ENCODE data around the gene COL4A6.
"Not testable (repeated sequence)": the region's sequence is repeated elsewhere in the genome, so short reads cannot be mapped to it uniquely, and the experiment has no call there.

The COL4A6 gene

DNA sequence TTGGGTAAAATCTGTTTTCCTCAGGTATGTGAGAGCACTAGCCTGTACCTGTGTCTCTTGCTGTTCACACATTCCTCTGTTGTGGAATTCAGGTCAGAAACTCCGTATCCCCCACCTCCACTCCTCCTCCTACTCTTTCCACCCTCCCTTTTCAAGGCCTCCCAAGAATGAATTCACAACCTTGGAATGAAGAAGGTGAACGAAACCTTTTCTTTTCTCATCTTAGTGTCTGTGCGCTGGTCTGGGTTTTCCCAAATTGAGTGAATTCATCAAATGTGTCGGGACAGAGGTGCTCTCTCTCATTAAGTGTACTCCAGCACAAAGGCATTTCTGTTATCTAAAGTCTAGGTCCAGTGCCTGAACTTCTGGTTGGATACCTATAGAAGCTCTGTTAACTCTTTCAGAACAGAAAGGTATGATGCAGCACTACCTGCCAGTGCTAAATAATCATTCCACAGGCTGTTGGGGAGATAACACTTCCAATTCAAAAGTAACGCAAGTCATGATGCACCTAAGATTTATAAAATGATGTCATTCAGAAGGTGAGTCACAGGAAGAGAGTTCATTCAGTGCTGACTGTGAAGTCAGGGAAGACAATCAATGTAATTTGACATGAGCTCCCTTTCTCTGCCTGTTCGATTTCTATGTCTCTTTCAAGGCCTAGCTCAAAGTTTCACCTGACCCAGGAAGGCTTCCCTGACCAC is 41.9 kb downstream of the COL4A6 start:
- ATAC-seq (replicated peaks; ENCODE audit: extremely low read depth, poor library complexity, severe bottlenecking): no peak

DNA sequence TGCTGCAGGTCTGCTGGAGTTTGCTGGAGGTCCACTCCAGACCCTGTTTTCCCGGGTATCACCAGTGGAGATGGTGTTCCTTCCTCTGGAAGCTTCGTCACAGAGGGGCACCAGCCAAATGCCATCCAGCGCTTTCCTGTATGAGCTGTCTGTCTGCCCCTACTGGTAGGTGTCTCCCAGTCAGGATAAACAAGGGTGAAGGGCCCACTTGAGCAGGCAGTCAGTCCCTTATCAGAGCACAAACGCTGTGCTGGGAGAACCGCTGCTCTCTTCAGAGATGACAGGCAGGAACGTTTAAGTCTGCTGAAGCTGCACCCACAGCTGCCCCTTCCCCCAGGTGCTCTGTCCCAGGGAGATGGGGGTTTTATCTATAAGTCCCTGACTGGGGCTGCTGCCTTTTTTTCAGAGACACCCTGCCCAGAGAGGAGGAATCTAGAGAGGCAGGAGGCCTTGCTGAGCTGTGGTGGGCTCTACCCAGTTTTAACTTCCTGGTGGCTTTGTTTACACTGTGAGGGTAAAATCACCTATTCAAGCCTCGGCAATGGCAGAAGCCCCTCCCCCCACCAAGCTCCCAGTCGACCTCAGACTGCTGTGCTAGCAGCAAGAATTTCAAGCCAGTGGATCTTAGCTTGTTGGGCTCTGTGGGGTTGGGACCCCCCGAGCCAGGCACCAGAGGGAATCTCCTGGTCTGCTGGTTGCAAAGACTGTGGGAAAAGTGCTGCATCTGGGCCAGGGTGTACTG is 47.1 kb downstream of the COL4A6 start:
- H3K9me3 Mint-ChIP-seq; H3K36me3 Mint-ChIP-seq (ENCODE audit: insufficient read depth); ATAC-seq (replicated peaks; ENCODE audit: extremely low read depth, poor library complexity, severe bottlenecking); DNase-seq (ENCODE audit: low spot score in 2 of 2); H3K4me3 Mint-ChIP-seq; H3K27ac Mint-ChIP-seq (ENCODE audit: low read depth); H3K27me3 Mint-ChIP-seq; H3K4me1 Mint-ChIP-seq: not testable (repeated sequence)

More for the DNA sequence above, 41.9 kb downstream of the COL4A6 start:
- no peak overlapping the region for H3K27ac Mint-ChIP-seq (ENCODE audit: low read depth)
- no peaks in the 10 kb centered on the region for H3K9me3 Mint-ChIP-seq
- DNase-seq (ENCODE audit: low spot score in 2 of 2): no peak
- H3K4me1 Mint-ChIP-seq: no peaks in the 10 kb centered on the region
- no peaks in the 10 kb centered on the region for H3K27me3 Mint-ChIP-seq
- H3K4me3 Mint-ChIP-seq: no peak overlapping the region
- no peaks in the 10 kb centered on the region for H3K36me3 Mint-ChIP-seq (ENCODE audit: insufficient read depth)

DNA sequence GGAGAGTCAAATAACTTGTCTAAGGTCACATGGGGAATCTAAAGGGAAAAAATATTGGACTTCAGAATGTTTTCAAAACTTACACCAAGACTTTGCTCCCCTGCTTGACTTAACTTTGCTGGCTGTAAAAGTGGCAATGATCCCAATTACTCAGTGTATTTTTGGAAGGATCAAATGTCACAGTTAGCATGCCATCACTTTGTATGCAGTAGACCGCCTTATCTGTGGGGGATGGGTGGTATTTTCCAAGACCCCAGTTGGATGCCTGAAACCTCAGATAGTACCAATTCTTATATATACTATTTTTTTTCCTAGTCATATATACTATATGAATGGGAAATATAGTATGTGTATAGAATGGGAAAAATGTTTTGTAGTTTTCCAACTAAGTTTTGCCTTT is 53.4 kb downstream of the COL4A6 start:
- no peak for ATAC-seq (replicated peaks; ENCODE audit: extremely low read depth, poor library complexity, severe bottlenecking)
- Mint-ChIP-seq H3K36me3 (ENCODE audit: insufficient read depth) (no peaks in the 10 kb centered on the region), H3K9me3 (no peaks in the 10 kb centered on the region), H3K4me3 (no peak overlapping the region), H3K27me3 (no peaks in the 10 kb centered on the region), H3K27ac (ENCODE audit: low read depth) (no peak overlapping the region), H3K4me1 (no peaks in the 10 kb centered on the region)
- DNase-seq (ENCODE audit: low spot score in 2 of 2): no peak

DNA sequence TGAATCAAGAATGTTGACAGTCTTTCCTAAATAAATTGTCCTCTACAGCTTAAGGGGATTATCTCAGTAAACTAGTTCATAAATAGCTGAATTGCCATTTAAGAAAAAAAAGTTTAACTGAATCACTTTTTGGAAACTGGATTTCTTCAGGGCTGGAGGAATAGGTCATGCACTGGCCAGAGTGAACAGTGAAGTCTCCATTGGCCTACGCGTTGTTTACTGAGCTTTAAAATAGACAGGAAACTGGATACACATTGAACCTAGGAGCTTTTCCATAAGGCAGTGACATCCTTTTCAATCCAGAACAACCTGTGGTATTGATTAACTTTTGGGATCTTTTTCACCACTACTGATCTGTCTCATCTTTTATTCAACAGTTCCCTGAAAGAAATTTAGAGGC is 58.0 kb downstream of the COL4A6 start:
- DNase-seq (ENCODE audit: low spot score in 2 of 2) (no peak), ATAC-seq (replicated peaks; ENCODE audit: extremely low read depth, poor library complexity, severe bottlenecking) (no peak)
- Mint-ChIP-seq H3K4me3 (no peak overlapping the region), H3K27ac (ENCODE audit: low read depth) (no peak overlapping the region), H3K27me3 (no peaks in the 10 kb centered on the region), H3K36me3 (ENCODE audit: insufficient read depth) (no peaks in the 10 kb centered on the region), H3K4me1 (no peaks in the 10 kb centered on the region), H3K9me3 (no peaks in the 10 kb centered on the region)

DNA sequence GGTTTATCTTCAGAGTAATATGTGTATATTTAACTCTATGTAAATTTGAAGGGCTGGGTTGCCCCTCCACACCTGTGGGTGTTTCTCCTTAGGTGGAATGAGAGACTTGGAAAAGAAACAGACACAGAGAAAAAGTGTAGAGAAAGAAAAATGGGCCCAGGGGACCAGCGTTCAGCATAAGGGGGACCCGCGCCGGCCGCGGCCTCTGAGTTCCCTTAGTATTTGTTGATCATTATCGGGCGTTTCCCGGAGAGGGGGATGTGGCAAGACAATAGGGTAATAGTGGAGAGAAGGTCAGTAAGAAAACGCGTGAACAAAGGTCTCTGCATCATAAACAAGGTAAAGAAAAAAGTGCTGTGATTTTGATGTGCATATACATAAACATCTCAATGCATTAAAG is 61.4 kb downstream of the COL4A6 start:
- H3K27me3 Mint-ChIP-seq; H3K4me1 Mint-ChIP-seq; H3K4me3 Mint-ChIP-seq; H3K27ac Mint-ChIP-seq (ENCODE audit: low read depth); DNase-seq (ENCODE audit: low spot score in 2 of 2); H3K36me3 Mint-ChIP-seq (ENCODE audit: insufficient read depth); ATAC-seq (replicated peaks; ENCODE audit: extremely low read depth, poor library complexity, severe bottlenecking); H3K9me3 Mint-ChIP-seq: not testable (repeated sequence)

DNA sequence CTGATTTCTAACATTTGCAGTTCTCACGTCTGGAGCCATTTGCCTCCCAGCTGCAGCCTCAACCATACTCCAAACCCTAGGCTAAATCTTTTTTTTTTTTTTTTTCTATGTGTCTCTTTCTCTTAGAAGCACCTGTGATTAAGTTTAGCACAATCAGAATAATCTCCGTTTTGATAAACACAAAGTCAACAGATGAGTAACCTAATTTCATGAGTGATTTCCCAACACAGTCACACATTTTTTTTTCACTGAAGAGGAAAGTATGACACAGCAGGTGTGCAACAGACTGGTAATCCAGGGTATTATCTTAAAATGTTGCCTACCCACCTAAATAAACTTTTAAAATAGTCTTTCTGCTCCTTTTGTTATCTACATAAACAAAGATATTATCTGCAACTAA is 62.6 kb downstream of the COL4A6 start:
- not testable (repeated sequence) for DNase-seq (ENCODE audit: low spot score in 2 of 2); H3K36me3 Mint-ChIP-seq (ENCODE audit: insufficient read depth); H3K9me3 Mint-ChIP-seq; H3K27me3 Mint-ChIP-seq; H3K4me1 Mint-ChIP-seq; H3K4me3 Mint-ChIP-seq; ATAC-seq (replicated peaks; ENCODE audit: extremely low read depth, poor library complexity, severe bottlenecking); H3K27ac Mint-ChIP-seq (ENCODE audit: low read depth)

DNA sequence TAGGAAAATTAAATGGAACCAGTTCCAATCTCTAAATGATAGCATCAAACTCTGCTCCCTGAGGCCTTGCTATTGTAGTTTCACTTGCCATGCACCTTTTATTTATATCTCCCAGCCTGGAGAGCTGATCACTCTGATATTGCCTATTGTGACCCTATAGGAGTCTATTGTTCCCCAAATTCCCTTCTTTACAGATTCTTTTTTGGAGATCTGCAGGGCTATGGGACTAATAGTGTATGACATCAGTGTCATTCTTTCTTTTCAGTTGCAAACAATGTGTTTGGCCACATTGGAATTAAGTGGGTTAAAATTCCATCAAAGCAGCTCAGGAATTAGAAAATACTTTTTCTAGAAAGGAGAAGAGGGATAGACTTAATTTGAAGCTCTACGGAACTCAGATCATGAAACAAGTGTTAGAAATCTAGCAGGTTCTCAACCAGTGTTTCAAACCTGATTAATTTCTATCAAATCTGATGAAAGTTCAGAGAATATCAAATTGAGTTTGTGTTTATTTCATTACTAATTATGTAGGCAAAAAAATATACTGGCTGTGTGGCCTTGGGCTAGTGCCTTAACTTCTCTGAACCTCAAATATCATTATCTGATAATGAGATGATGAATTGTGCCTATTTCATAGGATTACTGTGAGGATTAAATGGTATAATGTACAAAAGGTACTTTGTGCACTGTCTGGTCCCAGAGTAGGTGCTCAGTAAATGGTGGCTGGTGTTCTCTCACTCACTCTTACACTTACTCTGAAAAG is 71.4 kb downstream of the COL4A6 start:
- Mint-ChIP-seq H3K9me3 (peaks cover 5% of the 10 kb centered on the region), H3K4me1 (no peaks in the 10 kb centered on the region), H3K4me3 (no peak overlapping the region), H3K36me3 (ENCODE audit: insufficient read depth) (no peaks in the 10 kb centered on the region), H3K27ac (ENCODE audit: low read depth) (no peak overlapping the region), H3K27me3 (no peaks in the 10 kb centered on the region)
- DNase-seq (ENCODE audit: low spot score in 2 of 2) (no peak), ATAC-seq (replicated peaks; ENCODE audit: extremely low read depth, poor library complexity, severe bottlenecking) (no peak)

DNA sequence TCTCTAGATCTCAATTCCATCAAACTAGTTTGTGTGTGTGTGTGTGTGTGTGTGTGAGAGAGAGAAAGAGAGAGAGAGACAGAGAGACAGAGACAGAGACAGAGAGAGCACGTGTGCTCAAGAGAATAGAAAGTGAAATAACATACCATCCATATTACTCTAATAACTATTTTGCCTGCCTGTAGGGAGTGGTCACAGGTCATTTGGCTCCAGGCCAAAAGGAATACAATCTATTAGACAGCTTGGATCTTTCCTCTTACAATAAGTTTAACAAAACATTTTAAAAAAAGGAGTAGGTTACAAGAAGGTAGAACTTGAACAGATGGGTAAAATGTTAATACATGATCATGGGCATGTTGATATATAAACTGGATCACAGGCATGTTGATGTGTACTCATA is 76.2 kb downstream of the COL4A6 start:
- Mint-ChIP-seq H3K4me1 (no peaks in the 10 kb centered on the region), H3K4me3 (no peak overlapping the region), H3K27ac (ENCODE audit: low read depth) (no peak overlapping the region), H3K27me3 (no peaks in the 10 kb centered on the region), H3K36me3 (ENCODE audit: insufficient read depth) (no peaks in the 10 kb centered on the region), H3K9me3 (peaks cover 5% of the 10 kb centered on the region)
- ATAC-seq (replicated peaks; ENCODE audit: extremely low read depth, poor library complexity, severe bottlenecking) (no peak), DNase-seq (ENCODE audit: low spot score in 2 of 2) (no peak)

DNA sequence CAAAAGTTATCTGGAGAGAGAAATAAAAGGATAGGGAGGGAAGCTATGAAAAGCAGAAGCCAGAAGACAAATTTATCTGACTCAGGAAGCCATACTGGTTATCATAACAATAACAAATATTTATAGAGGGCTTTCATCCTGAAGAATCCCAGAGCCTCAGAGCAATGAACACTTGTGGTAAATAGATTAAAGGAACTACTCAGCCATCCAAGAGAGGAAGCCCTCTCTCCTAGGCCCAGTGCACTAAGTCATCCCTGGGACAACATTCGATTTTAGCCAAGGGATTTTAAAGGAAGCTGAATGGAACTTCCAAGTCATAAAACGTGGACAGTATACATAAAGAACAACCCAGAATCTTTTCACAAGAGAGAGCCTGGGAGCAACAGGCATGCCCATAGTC is 76.9 kb downstream of the COL4A6 start:
- Mint-ChIP-seq H3K9me3 (peaks cover 5% of the 10 kb centered on the region), H3K4me1 (no peaks in the 10 kb centered on the region), H3K4me3 (no peak overlapping the region), H3K27ac (ENCODE audit: low read depth) (no peak overlapping the region), H3K36me3 (ENCODE audit: insufficient read depth) (no peaks in the 10 kb centered on the region), H3K27me3 (no peaks in the 10 kb centered on the region)
- ATAC-seq (replicated peaks; ENCODE audit: extremely low read depth, poor library complexity, severe bottlenecking): no peak
- no peak for DNase-seq (ENCODE audit: low spot score in 2 of 2)

DNA sequence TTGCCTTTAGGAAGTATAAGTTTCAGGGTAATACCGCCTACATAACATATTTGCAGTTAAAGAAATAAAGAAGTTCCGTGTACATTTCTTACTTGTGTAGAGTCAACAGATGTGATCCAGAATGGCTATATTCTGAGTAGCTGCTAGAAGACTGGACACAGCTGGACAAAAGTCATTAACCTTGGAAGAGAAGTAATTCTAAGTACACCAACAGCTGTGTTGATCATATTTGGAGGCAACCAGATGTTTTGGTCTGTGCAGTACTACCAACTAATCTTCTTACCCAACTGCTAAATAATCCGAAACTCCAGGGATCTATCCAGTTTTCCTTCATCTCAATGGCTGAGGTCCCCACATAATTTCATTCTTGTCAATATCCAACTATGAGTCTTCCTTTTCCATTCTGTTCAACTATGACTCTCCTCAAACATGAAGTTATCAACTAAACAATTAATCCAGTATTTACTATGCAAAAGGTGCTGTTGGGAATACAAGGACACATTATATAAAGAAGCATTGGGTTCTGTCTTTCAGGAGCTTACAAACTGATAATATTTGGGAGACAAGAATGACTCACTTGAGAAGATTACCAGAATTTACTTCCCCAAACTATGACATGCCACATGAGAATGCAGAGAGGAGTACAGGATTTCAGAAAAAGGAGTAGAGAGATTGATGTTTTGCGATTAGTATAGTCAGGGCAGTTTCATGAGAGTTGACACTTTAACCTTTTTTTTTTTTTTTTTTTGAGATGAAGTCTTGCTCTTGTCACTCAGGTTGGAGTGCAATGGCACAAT is 78.2 kb downstream of the COL4A6 start:
- Mint-ChIP-seq H3K27me3 (no peaks in the 10 kb centered on the region), H3K9me3 (peaks cover 3% of the 10 kb centered on the region), H3K4me1 (no peaks in the 10 kb centered on the region), H3K27ac (ENCODE audit: low read depth) (no peak overlapping the region), H3K36me3 (ENCODE audit: insufficient read depth) (no peaks in the 10 kb centered on the region), H3K4me3 (no peak overlapping the region)
- ATAC-seq (replicated peaks; ENCODE audit: extremely low read depth, poor library complexity, severe bottlenecking) (no peak), DNase-seq (ENCODE audit: low spot score in 2 of 2) (no peak)

DNA sequence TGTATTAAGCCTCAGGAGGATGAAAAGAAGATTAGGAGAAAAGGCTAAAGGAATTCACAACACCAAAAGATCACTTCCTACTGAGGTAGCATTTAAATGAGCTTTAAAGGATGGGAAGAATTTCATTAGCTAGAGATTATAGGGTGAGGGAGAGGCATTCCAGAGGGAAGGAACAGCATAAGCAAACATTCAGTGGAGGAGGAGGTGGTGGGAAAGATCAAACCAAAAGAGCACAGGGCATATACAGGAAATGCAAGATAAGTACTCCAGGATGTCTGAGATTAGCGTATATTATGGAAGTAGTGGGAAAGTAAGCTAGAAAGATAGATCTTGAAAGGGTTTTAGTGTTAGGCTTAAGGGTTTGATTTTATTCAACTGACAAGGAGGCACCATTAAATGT is 84.8 kb downstream of the COL4A6 start:
- Mint-ChIP-seq H3K9me3 (no peaks in the 10 kb centered on the region), H3K27ac (ENCODE audit: low read depth) (no peak overlapping the region), H3K36me3 (ENCODE audit: insufficient read depth) (no peaks in the 10 kb centered on the region), H3K27me3 (no peaks in the 10 kb centered on the region), H3K4me3 (no peak overlapping the region), H3K4me1 (no peaks in the 10 kb centered on the region)
- no peak for ATAC-seq (replicated peaks; ENCODE audit: extremely low read depth, poor library complexity, severe bottlenecking)
- DNase-seq (ENCODE audit: low spot score in 2 of 2): no peak

DNA sequence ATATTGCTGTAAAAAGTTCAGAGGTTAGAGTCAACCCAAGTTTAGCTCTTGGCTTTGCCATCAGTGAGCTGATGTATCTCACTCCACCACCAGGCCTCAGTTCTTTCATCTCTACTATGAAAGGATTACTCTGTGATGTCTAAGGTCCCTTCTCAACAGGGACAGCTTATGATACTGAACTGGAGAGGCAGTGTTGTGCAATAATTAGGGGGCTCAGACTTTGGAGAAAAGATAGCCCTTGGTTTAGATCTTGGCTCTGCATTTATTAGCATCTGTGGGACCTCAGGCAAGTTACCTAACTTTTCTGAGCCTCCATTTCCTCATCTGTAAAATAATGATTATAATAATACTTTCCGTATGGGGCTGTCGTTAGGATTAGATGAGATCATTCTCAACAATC is 89.0 kb downstream of the COL4A6 start:
- H3K27me3 Mint-ChIP-seq: no peaks in the 10 kb centered on the region

More for the DNA sequence above, 89.0 kb downstream of the COL4A6 start:
- H3K27ac Mint-ChIP-seq (ENCODE audit: low read depth): no peak overlapping the region
- H3K36me3 Mint-ChIP-seq (ENCODE audit: insufficient read depth): no peaks in the 10 kb centered on the region
- no peak overlapping the region for H3K4me3 Mint-ChIP-seq
- H3K9me3 Mint-ChIP-seq: no peaks in the 10 kb centered on the region
- DNase-seq (ENCODE audit: low spot score in 2 of 2) (no peak), ATAC-seq (replicated peaks; ENCODE audit: extremely low read depth, poor library complexity, severe bottlenecking) (no peak)
- no peaks in the 10 kb centered on the region for H3K4me1 Mint-ChIP-seq
